Measurements from ENCODE around the gene S100P. TPM values are rescaled to one million over a fixed set of nuclear protein-coding genes. Genes with fewer than 3 reads are reported as not detected.
A peak's percentile ranks its signal among the peaks of the same experiment; 100 is the strongest.

The S100P gene
- total RNA-seq, 1 donor from 2014 or later: not detected

DNA sequence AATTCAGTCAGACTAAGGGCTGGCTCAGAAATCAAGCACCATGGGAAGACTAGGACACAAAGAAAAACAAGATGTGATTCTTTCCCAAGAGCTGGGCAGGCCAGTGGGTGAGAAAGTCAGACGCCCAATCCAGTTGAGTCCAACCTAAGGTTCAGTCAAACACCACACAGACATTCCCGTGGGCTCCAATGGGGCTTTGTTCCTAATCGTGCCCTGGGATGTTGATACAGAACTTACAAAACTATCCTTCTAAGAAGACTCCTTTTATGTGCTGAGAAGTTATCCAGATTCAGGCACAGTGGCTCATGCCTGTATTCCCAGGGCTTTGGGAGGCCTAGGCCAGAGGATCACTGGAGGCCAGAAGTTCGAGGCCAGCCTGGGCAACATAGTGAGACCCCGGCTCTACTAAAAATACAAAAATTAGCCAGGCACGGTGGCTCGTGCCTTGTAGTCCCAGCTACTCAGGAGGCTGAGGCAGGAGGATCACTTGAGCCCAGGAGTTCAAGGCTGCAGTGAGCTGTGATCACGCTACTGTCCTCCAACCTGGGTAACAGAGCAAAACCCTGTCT is 26.0 kb downstream of the S100P start:
- no peak for TF ChIP-seq CTCF (IDR thresholded peaks at IDR 0.05; ENCODE audit: borderline replicate concordance)
- Histone ChIP-seq H3K4me1 (peaks cover 41% of the 10 kb centered on the region), H3K4me3 (no peak overlapping the region), H3K27me3 (ENCODE audit: low read depth) (no peaks in the 10 kb centered on the region), H3K36me3 (no peaks in the 10 kb centered on the region), H3K27ac (replicated peaks) (no peak overlapping the region), H3K9me3 (replicated peaks) (no peaks in the 10 kb centered on the region)
- intact Hi-C loops (cut with micrococcal nuclease): loop anchor here (5.0 to 10.0 kb wide), 2 partner anchors 153 to 335 kb away; no protein-coding TSS in a partner anchor
- DNase-seq: no peak

DNA sequence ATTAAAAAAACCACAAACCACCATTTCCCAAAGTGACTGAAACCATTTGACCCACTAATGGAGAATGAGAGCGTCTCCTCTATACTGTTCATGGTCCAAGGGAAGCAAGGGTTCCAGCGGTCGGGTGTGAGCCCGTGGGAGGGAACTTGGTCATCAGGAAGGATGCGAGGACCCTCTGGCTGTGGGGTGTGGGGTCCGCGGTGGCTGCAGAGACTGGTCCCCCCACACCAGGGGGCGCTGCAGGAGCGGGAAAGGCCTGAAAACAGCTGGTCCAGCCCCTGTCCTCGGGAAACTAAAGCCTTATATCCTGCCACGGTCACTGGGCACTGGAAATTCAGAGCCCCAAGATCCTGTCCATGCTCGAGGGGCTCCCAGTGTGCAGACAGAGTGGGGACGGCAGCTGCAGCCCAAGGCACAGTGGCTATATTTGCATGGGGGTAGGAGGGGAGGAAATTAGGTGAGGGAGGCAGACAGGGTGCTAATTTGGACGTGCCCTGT is 26.6 kb downstream of the S100P start:
- peak; percentile 83 for DNase-seq
- no peaks in the 10 kb centered on the region for H3K36me3 ChIP-seq
- peaks cover 39% of the 10 kb centered on the region for H3K4me1 ChIP-seq
- peak; percentile 93 for TF ChIP-seq CTCF (IDR thresholded peaks at IDR 0.05; ENCODE audit: borderline replicate concordance)
- no peaks in the 10 kb centered on the region for H3K27me3 ChIP-seq (ENCODE audit: low read depth)
- intact Hi-C loops (cut with micrococcal nuclease): loop anchor here (10.0 kb wide), 1 partner anchor 335 kb away; no protein-coding TSS in a partner anchor
- no peak overlapping the region for H3K4me3 ChIP-seq
- no peaks in the 10 kb centered on the region for H3K9me3 ChIP-seq (replicated peaks)
- H3K27ac ChIP-seq (replicated peaks): no peak overlapping the region

- intact Hi-C loops (cut with micrococcal nuclease): loop anchor here (10.0 kb wide), 1 partner anchor 334 kb away; no protein-coding TSS in a partner anchor
- Histone ChIP-seq H3K36me3 (no peaks in the 10 kb centered on the region), H3K9me3 (replicated peaks) (no peaks in the 10 kb centered on the region), H3K27me3 (ENCODE audit: low read depth) (no peaks in the 10 kb centered on the region), H3K4me3 (no peak overlapping the region), H3K4me1 (peaks cover 34% of the 10 kb centered on the region), H3K27ac (replicated peaks) (no peak overlapping the region)
- DNase-seq: no peak
- TF ChIP-seq CTCF (IDR thresholded peaks at IDR 0.05; ENCODE audit: borderline replicate concordance): no peak
Observed at GRCh38 chr4:6721121-6721520, 27.4 kb downstream of the S100P start.

DNA sequence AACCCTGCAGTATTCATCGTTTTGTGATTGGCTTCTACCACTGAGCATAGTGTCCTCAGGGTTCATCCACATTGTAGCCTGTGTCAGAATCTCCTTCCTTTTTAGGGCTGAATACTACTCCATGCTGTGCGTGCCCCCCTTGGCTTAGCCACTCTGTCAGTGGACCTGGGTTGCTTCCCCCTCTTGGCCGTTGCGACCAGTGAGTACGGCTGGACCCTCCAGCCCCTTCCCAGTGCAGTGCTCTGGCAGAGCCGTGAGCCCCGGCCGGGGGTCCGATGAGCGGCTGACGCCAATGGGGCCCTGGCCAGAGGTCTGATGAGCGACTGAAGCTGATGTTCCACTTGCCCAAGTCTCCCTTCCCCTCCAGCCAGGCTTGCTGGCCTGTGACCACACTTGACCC is 29.2 kb downstream of the S100P start:
- no peaks in the 10 kb centered on the region for H3K27me3 ChIP-seq (ENCODE audit: low read depth)
- no peak overlapping the region for H3K4me3 ChIP-seq
- intact Hi-C loops (cut with micrococcal nuclease): loop anchor here (10.0 kb wide), 1 partner anchor 332 kb away; no protein-coding TSS in a partner anchor
- no peak for TF ChIP-seq CTCF (IDR thresholded peaks at IDR 0.05; ENCODE audit: borderline replicate concordance)
- H3K4me1 ChIP-seq: peaks cover 18% of the 10 kb centered on the region
- no peaks in the 10 kb centered on the region for H3K9me3 ChIP-seq (replicated peaks)
- no peak overlapping the region for H3K27ac ChIP-seq (replicated peaks)
- no peaks in the 10 kb centered on the region for H3K36me3 ChIP-seq
- DNase-seq: no peak

DNA sequence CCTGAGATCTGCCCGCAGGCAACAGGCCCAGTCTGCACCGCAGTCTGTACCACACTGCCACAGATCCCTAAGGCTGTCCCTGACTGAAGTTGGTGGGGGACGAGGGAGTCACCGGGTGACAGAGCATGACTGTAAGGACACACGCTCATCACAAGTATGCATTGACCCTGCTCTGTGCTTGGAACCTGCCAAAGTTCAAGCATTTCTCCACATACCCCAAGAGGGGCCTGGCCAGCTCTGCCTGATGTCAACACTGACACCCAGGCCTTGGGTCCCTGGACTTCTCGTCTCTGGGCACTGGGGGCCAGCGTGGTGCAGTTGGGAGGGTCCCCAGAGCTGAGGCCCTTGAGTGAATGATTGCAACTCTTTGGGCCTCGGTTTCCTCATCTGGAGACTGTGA is 30.2 kb downstream of the S100P start:
- TF ChIP-seq CTCF (IDR thresholded peaks at IDR 0.05; ENCODE audit: borderline replicate concordance): no peak
- no peak overlapping the region for H3K27ac ChIP-seq (replicated peaks)
- H3K27me3 ChIP-seq (ENCODE audit: low read depth): peaks cover 2% of the 10 kb centered on the region
- no peaks in the 10 kb centered on the region for H3K9me3 ChIP-seq (replicated peaks)
- DNase-seq: no peak
- no peaks in the 10 kb centered on the region for H3K36me3 ChIP-seq
- H3K4me1 ChIP-seq: peaks cover 10% of the 10 kb centered on the region
- no peak overlapping the region for H3K4me3 ChIP-seq
- intact Hi-C loops (cut with micrococcal nuclease): loop anchor here (10.0 kb wide), 1 partner anchor 331 kb away; no protein-coding TSS in a partner anchor

All from left ventricle myocardium inferior (tissue), 1 donor.